GM23338 (cell line): ENCODE measurements around the gene SMIM5. TPM values are rescaled to one million over a fixed set of nuclear protein-coding genes. Genes with fewer than 3 reads are reported as not detected.

ENCODE experiments used
- ATAC-seq: fragments of 200-7000 bp; cut with Tn5 transposase; 3 replicates; pipeline ENCODE4 v1.9.1; 2020
- DNase-seq: peaks from one replicate; pipeline ENCODE4 v3.0.0-alpha.2; 2015; ENCODE audit warnings: low spot score
- H2AFZ ChIP-seq: fragments of 200-600 bp; sonication (generic); 2 replicates; pipeline ENCODE4 v1.8.0; 2016; ENCODE audit warnings: antibody characterized with exemption, mild to moderate bottlenecking, moderate library complexity
- H3F3A ChIP-seq: fragments of 200-600 bp; sonication (generic); replicated peaks from 2 replicates; pipeline ENCODE4 v1.8.0; 2017; ENCODE audit warnings: antibody characterized with exemption, mixed run types, low read depth
- H3K27ac ChIP-seq: fragments of 200-600 bp; sonication (generic); 2 replicates; pipeline ENCODE4 v1.6.1; 2016; ENCODE audit warnings: low read depth
- H3K27me3 ChIP-seq: fragments of 200-600 bp; sonication (generic); 2 replicates; pipeline ENCODE4 v1.8.0; 2016; ENCODE audit warnings: mild to moderate bottlenecking, mixed run types, moderate library complexity; ENCODE audit not compliant: insufficient read depth
- H3K36me3 ChIP-seq: fragments of 200-600 bp; sonication (generic); 2 replicates; pipeline ENCODE4 v1.8.0; 2016; ENCODE audit warnings: mild to moderate bottlenecking; ENCODE audit not compliant: insufficient read depth
- H3K4me1 ChIP-seq: fragments of 200-600 bp; sonication (generic); 2 replicates; pipeline ENCODE4 v1.8.0; 2016; ENCODE audit warnings: mild to moderate bottlenecking, moderate library complexity; ENCODE audit not compliant: insufficient read depth
- H3K4me2 ChIP-seq: fragments of 200-600 bp; sonication (generic); 2 replicates; pipeline ENCODE4 v1.7.1; 2017; ENCODE audit warnings: mixed run types
- H3K4me3 ChIP-seq: fragments of 200-600 bp; sonication (generic); 2 replicates; pipeline ENCODE4 v1.6.1; 2016; ENCODE audit warnings: mixed run types
- H3K79me2 ChIP-seq: fragments of 200-600 bp; sonication (generic); replicated peaks from 2 replicates; pipeline ENCODE4 v1.8.0; 2017; ENCODE audit warnings: mild to moderate bottlenecking; ENCODE audit not compliant: insufficient read depth
- H3K9me2 ChIP-seq: fragments of 200-600 bp; sonication (generic); 2 replicates; pipeline ENCODE4 v1.8.0; 2017; ENCODE audit not compliant: insufficient read depth
- H4K20me1 ChIP-seq: fragments of 200-600 bp; sonication (generic); replicated peaks from 2 replicates; pipeline ENCODE4 v1.8.0; 2017; ENCODE audit warnings: mild to moderate bottlenecking; ENCODE audit not compliant: insufficient read depth
- H3K27ac Mint-ChIP-seq: 2 replicates; pipeline ENCODE4 v1.8.0; 2020; ENCODE audit warnings: inconsistent platforms, mild to moderate bottlenecking, moderate library complexity, mixed read lengths
- H3K27me3 Mint-ChIP-seq: 3 replicates; pipeline ENCODE4 v1.8.0; 2022; ENCODE audit warnings: low read depth, mild to moderate bottlenecking, moderate library complexity, mixed read lengths, inconsistent platforms; ENCODE audit not compliant: insufficient read depth, poor library complexity
- H3K36me3 Mint-ChIP-seq: 3 replicates; pipeline ENCODE4 v1.8.0; 2021; ENCODE audit warnings: low read depth, mild to moderate bottlenecking, inconsistent platforms, moderate library complexity, mixed read lengths
- H3K4me1 Mint-ChIP-seq: 3 replicates; pipeline ENCODE4 v1.8.0; 2020; ENCODE audit warnings: mild to moderate bottlenecking, inconsistent platforms, mixed read lengths
- H3K4me3 Mint-ChIP-seq: 3 replicates; pipeline ENCODE4 v1.8.0; 2021; ENCODE audit warnings: moderate library complexity, mild to moderate bottlenecking, inconsistent platforms, mixed read lengths
- H3K9me3 Mint-ChIP-seq: 3 replicates; pipeline ENCODE4 v1.8.0; 2020; ENCODE audit warnings: moderate library complexity, mild to moderate bottlenecking, inconsistent platforms, mixed read lengths
- EZH2 ChIP-seq: fragments of 200-600 bp; sonication (generic); IDR thresholded peaks from one replicate; pipeline ENCODE4 v1.8.0; 2017; ENCODE audit warnings: antibody characterized with exemption, mild to moderate bottlenecking, low read depth; ENCODE audit not compliant: unreplicated experiment
- JUNB ChIP-seq: IDR thresholded peaks from one replicate; pipeline ENCODE4 v1.6.1; 2016; ENCODE audit warnings: antibody characterized with exemption; ENCODE audit not compliant: unreplicated experiment
- NANOG ChIP-seq: IDR thresholded peaks from 2 replicates; pipeline ENCODE4 v1.6.1; 2016; ENCODE audit warnings: antibody characterized with exemption, borderline replicate concordance
- ZNF114 ChIP-seq: fragments of 250-450 bp; sonication (Bioruptor Pico); IDR thresholded peaks from 2 replicates; pipeline ENCODE4 v1.5.0; 2020; ENCODE audit warnings: mild to moderate bottlenecking, moderate library complexity
- polyA plus RNA-seq: library from polyadenylated mRNA; unstranded; fragments of >200 nt; fragmentation: Nextera tagmentation; extraction: Ambion mirVana; gene quantifications from 2 replicates; pipeline ENCODE4 v1.2.1, GENCODE V29; 2016
- total RNA-seq: library from RNA; depleted of rRNA; stranded (reverse); fragments of >200 nt; shearing (Covaris generic); gene quantifications from 2 replicates; pipeline ENCODE4 v1.2.3, GENCODE V29; 2014
- TF ChIP-seq, protein P1 (sequence below), 2 experiments: fragments of 200-600 bp in 1 of 2; sonication (generic) in 1 of 2; conservative IDR thresholded peaks; 2 replicates each; pipeline versions ENCODE4 v1.5.1 to v1.6.1; 2016 to 2017; ENCODE audit warnings: antibody characterized with exemption in 2 of 2, low read depth in 2 of 2, mild to moderate bottlenecking in 2 of 2, moderate library complexity in 1 of 2
- TF ChIP-seq, protein P2 (sequence below): fragments of 250-450 bp; sonication (Bioruptor Pico); IDR thresholded peaks from 2 replicates; pipeline ENCODE4 v1.5.0; 2020; ENCODE audit warnings: mild to moderate bottlenecking, moderate library complexity

The SMIM5 gene
- total and polyA plus RNA-seq, 2 experiments from 2014 or later: 0.16 TPM; not detected in 1

DNA sequence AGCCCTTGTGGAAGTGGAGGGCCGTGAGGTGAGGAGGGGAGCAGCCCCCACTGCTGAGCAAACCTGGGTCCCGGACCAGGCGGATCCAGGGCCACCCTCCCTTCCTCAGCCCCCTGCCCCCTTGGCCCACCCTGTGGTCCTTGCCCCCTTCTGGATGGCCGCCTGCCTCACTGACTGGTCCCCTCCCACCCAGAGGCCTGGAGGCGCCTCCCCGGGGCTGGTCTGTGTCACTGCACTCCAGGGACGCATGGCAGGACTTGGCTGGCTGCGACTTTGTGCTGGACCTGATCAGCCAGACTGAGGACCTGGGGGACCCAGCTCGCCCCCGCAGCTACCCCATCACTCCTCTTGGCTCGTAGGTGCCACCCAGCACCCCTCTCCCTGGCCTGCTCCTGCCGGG is 19.2 kb upstream of the SMIM5 start:
- Mint-ChIP-seq H3K27me3 (peaks cover 9% of the 10 kb centered on the region), H3K36me3 (no peaks in the 10 kb centered on the region), H3K9me3 (no peaks in the 10 kb centered on the region; the same call in 2 of the 3 replicates), H3K27ac (no peak overlapping the region), H3K4me3 (no peak overlapping the region), H3K4me1 (no peaks in the 10 kb centered on the region)
- TF ChIP-seq, protein P1, sequence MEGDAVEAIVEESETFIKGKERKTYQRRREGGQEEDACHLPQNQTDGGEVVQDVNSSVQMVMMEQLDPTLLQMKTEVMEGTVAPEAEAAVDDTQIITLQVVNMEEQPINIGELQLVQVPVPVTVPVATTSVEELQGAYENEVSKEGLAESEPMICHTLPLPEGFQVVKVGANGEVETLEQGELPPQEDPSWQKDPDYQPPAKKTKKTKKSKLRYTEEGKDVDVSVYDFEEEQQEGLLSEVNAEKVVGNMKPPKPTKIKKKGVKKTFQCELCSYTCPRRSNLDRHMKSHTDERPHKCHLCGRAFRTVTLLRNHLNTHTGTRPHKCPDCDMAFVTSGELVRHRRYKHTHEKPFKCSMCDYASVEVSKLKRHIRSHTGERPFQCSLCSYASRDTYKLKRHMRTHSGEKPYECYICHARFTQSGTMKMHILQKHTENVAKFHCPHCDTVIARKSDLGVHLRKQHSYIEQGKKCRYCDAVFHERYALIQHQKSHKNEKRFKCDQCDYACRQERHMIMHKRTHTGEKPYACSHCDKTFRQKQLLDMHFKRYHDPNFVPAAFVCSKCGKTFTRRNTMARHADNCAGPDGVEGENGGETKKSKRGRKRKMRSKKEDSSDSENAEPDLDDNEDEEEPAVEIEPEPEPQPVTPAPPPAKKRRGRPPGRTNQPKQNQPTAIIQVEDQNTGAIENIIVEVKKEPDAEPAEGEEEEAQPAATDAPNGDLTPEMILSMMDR (conservative IDR thresholded peaks at IDR 0.05; ENCODE audit: low read depth in 2 of 2): peak; percentile 23 to 69
- TF ChIP-seq EZH2: no peak
- no peaks in the 10 kb centered on the region for H4K20me1 ChIP-seq
- H3F3A ChIP-seq: no peaks in the 10 kb centered on the region
- no peak overlapping the region for H3K4me3 ChIP-seq
- no peak overlapping the region for H3K4me2 ChIP-seq
- H2AFZ ChIP-seq: no peak overlapping the region
- H3K9me2 ChIP-seq: no peaks in the 10 kb centered on the region
- H3K27ac ChIP-seq: no peak overlapping the region
- no peaks in the 10 kb centered on the region for H3K27me3 ChIP-seq
- peak; percentile 83 for ATAC-seq
- no peaks in the 10 kb centered on the region for H3K4me1 ChIP-seq
- H3K36me3 ChIP-seq: no peaks in the 10 kb centered on the region
- no peaks in the 10 kb centered on the region for H3K79me2 ChIP-seq
- peak; percentile 70 for DNase-seq

DNA sequence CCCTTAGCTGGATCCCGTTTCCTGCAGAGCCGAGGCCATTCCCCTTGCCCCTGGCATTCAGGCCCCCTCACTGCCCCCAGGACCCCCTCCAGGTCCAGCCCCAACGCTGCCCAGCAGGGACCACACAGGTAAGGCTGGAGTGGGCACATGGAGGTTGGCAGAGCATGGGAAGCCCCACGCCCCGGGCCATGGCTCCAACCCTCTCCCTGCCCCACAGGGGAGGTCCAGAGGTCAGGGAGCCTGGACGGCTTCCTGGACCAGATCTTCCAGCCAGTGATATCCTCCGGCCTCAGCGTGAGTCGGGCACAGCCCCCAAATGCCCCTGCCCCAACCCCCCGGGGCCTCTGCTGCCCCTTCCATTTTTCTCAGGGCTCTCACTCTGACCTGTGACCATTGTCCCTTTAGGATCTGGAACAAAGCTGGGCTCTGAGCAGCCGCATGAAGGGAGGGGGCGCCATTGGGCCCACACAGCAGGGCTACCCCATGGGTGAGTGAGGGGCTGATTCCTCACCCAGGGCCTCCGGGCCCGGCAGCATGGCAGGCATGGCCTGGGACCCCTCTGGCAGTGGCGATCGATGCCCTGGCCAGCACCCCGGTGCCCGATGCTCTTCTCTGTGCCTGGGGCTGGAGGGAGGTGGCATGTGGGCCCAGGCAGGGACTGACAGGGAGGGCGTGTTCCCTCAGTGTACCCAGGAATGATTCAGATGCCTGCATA is 18.5 kb upstream of the SMIM5 start:
- no peaks in the 10 kb centered on the region for H3K4me1 ChIP-seq
- H2AFZ ChIP-seq: no peak overlapping the region
- H3K27ac Mint-ChIP-seq: no peak overlapping the region
- H3K79me2 ChIP-seq: no peaks in the 10 kb centered on the region
- no peak overlapping the region for H3K4me2 ChIP-seq
- no peak overlapping the region for H3K27ac ChIP-seq
- no peaks in the 10 kb centered on the region for H3F3A ChIP-seq
- DNase-seq: no peak
- H3K4me3 Mint-ChIP-seq: no peak overlapping the region
- peaks cover 10% of the 10 kb centered on the region for H3K27me3 Mint-ChIP-seq
- peak; percentile 26 for ATAC-seq
- no peaks in the 10 kb centered on the region for H3K36me3 Mint-ChIP-seq
- no peaks in the 10 kb centered on the region for H3K36me3 ChIP-seq
- H3K27me3 ChIP-seq: no peaks in the 10 kb centered on the region
- 0 out of 3 replicates have a peak, but pooled peaks cover under 1% of the 10 kb centered on the region for H3K4me1 Mint-ChIP-seq
- H3K4me3 ChIP-seq: no peak overlapping the region
- H4K20me1 ChIP-seq: no peaks in the 10 kb centered on the region
- H3K9me3 Mint-ChIP-seq: no peaks in the 10 kb centered on the region; the same call in 2 of the 3 replicates
- TF ChIP-seq ZNF114 (CRISPR knock-in tag): no peak
- no peak for TF ChIP-seq NANOG
- TF ChIP-seq, protein P2, sequence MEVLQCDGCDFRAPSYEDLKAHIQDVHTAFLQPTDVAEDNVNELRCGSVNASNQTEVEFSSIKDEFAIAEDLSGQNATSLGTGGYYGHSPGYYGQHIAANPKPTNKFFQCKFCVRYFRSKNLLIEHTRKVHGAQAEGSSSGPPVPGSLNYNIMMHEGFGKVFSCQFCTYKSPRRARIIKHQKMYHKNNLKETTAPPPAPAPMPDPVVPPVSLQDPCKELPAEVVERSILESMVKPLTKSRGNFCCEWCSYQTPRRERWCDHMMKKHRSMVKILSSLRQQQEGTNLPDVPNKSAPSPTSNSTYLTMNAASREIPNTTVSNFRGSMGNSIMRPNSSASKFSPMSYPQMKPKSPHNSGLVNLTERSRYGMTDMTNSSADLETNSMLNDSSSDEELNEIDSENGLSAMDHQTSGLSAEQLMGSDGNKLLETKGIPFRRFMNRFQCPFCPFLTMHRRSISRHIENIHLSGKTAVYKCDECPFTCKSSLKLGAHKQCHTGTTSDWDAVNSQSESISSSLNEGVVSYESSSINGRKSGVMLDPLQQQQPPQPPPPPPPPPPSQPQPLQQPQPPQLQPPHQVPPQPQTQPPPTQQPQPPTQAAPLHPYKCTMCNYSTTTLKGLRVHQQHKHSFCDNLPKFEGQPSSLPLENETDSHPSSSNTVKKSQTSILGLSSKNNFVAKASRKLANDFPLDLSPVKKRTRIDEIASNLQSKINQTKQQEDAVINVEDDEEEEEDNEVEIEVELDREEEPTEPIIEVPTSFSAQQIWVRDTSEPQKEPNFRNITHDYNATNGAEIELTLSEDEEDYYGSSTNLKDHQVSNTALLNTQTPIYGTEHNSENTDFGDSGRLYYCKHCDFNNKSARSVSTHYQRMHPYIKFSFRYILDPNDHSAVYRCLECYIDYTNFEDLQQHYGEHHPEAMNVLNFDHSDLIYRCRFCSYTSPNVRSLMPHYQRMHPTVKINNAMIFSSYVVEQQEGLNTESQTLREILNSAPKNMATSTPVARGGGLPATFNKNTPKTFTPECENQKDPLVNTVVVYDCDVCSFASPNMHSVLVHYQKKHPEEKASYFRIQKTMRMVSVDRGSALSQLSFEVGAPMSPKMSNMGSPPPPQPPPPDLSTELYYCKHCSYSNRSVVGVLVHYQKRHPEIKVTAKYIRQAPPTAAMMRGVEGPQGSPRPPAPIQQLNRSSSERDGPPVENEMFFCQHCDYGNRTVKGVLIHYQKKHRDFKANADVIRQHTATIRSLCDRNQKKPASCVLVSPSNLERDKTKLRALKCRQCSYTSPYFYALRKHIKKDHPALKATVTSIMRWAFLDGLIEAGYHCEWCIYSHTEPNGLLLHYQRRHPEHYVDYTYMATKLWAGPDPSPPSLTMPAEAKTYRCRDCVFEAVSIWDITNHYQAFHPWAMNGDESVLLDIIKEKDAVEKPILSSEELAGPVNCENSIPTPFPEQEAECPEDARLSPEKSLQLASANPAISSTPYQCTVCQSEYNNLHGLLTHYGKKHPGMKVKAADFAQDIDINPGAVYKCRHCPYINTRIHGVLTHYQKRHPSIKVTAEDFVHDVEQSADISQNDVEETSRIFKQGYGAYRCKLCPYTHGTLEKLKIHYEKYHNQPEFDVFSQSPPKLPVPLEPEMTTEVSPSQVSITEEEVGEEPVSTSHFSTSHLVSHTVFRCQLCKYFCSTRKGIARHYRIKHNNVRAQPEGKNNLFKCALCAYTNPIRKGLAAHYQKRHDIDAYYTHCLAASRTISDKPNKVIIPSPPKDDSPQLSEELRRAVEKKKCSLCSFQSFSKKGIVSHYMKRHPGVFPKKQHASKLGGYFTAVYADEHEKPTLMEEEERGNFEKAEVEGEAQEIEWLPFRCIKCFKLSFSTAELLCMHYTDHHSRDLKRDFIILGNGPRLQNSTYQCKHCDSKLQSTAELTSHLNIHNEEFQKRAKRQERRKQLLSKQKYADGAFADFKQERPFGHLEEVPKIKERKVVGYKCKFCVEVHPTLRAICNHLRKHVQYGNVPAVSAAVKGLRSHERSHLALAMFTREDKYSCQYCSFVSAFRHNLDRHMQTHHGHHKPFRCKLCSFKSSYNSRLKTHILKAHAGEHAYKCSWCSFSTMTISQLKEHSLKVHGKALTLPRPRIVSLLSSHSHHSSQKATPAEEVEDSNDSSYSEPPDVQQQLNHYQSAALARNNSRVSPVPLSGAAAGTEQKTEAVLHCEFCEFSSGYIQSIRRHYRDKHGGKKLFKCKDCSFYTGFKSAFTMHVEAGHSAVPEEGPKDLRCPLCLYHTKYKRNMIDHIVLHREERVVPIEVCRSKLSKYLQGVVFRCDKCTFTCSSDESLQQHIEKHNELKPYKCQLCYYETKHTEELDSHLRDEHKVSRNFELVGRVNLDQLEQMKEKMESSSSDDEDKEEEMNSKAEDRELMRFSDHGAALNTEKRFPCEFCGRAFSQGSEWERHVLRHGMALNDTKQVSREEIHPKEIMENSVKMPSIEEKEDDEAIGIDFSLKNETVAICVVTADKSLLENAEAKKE (CRISPR knock-in tag): no peak
- no peak for TF ChIP-seq JUNB
- TF ChIP-seq, protein P1 (conservative IDR thresholded peaks at IDR 0.05; ENCODE audit: low read depth in 2 of 2): peak in 1 of 2 experiments; percentile 50; a peak in 2 of 4 replicates
- H3K9me2 ChIP-seq: no peaks in the 10 kb centered on the region
